Testis (tissue), 2 donors: Measurements from ENCODE around the gene ALG12.

ENCODE experiments used
- CTCF ChIP-seq, 3 experiments: fragments of 450-650 bp in 2 of 3; fragments of 200-600 bp in 1 of 3; sonication (generic) in 1 of 3; IDR thresholded peaks; one replicate each; pipeline ENCODE4 v1.5.1; 2016 to 2019; ENCODE audit warnings: antibody characterized with exemption in 3 of 3, mild to moderate bottlenecking in 2 of 3, moderate library complexity in 1 of 3
- POLR2A ChIP-seq: fragments of 450-650 bp; IDR thresholded peaks from one replicate; pipeline ENCODE4 v1.6.1; 2017; ENCODE audit warnings: antibody characterized with exemption, mild to moderate bottlenecking, moderate library complexity

GRCh38 chr22:49951000-49951677, 32.9 kb upstream of the ALG12 start:
- no peak for TF ChIP-seq CTCF (IDR thresholded peaks at IDR 0.05)
- TF ChIP-seq POLR2A, result no peak
